HG02981 (cell line): ENCODE results near the gene HEG1.
A peak's percentile ranks its signal among the peaks of the same experiment; 100 is the strongest.
"Not testable (repeated sequence)": the region's sequence is repeated elsewhere in the genome, so short reads cannot be mapped to it uniquely, and the experiment has no call there.

Source experiments
- ATAC-seq: cut with Tn5 transposase; IDR thresholded peaks from one replicate; pipeline ENCODE4 v1.9.1; 2021; ENCODE audit warnings: mild to moderate bottlenecking, moderate library complexity; ENCODE audit not compliant: unreplicated experiment

HEG1 gene

GRCh38 chr3:124963755-124964154 lies 92.0 kb downstream of the HEG1 start:
- no peak for ATAC-seq

GRCh38 chr3:124962403-124962940 lies 93.3 kb downstream of the HEG1 start:
- ATAC-seq, result no peak

GRCh38 chr3:124960698-124961097 lies 95.1 kb downstream of the HEG1 start:
- ATAC-seq, result no peak

- no peak for ATAC-seq
Measured at GRCh38 chr3:124960105-124960504, 95.7 kb downstream of the HEG1 start.

GRCh38 chr3:124957951-124958350 lies 97.8 kb downstream of the HEG1 start:
- ATAC-seq, result not testable (repeated sequence)

GRCh38 chr3:124952282-124952855 lies 103.4 kb downstream of the HEG1 start:
- ATAC-seq, result no peak

- no peak for ATAC-seq
Measured at GRCh38 chr3:124951511-124952281, 104.1 kb downstream of the HEG1 start.

- no peak for ATAC-seq
Measured at GRCh38 chr3:124950026-124950425, 105.8 kb downstream of the HEG1 start.

- ATAC-seq, result no peak
Measured at GRCh38 chr3:124942613-124943012, 113.2 kb downstream of the HEG1 start.

GRCh38 chr3:124941771-124942170 lies 114.0 kb downstream of the HEG1 start:
- no peak for ATAC-seq

- no peak for ATAC-seq
Measured at GRCh38 chr3:124939661-124940060, 116.1 kb downstream of the HEG1 start.

- no peak for ATAC-seq
Measured at GRCh38 chr3:124938896-124939295, 116.9 kb downstream of the HEG1 start.

GRCh38 chr3:124937049-124937448 lies 118.7 kb downstream of the HEG1 start:
- ATAC-seq, result no peak

GRCh38 chr3:124935794-124936542 lies 119.8 kb downstream of the HEG1 start:
- ATAC-seq, result no peak

GRCh38 chr3:124935264-124935663 lies 120.5 kb downstream of the HEG1 start:
- ATAC-seq, result no peak

- no peak for ATAC-seq
Measured at GRCh38 chr3:124934577-124934976, 121.2 kb downstream of the HEG1 start, which contains the start of gene MUC13. Gene MUC13 (minus strand): TSS chr3:124934751. CDS start chr3:124934712, 39 bp downstream.

GRCh38 chr3:124928333-124929202 lies 127.2 kb downstream of the HEG1 start:
- no peak for ATAC-seq

GRCh38 chr3:124927574-124928045 lies 128.2 kb downstream of the HEG1 start:
- ATAC-seq, result peak; percentile 88

GRCh38 chr3:124926426-124927101 lies 129.2 kb downstream of the HEG1 start:
- no peak for ATAC-seq

- no peak for ATAC-seq
Measured at GRCh38 chr3:124924741-124925140, 131.1 kb downstream of the HEG1 start.
